WTC11 (cell line): ENCODE data around the gene SDCCAG8. TPM values are rescaled to one million over a fixed set of nuclear protein-coding genes. Genes with fewer than 3 reads are reported as not detected.

Source experiments
- ATAC-seq: fragments of 200-7000 bp; cut with Tn5 transposase; 2 replicates; pipeline ENCODE4 v1.10.0; 2021; ENCODE audit warnings: mild to moderate bottlenecking, moderate library complexity
- CTCF ChIA-PET: fragments of 300-600 bp; sonication (Branson Sonifier 250); formaldehyde crosslinking; loops from one replicate; lab custom pipeline; 2021; ENCODE audit warnings: antibody characterized with exemption; lab: Charles Lee
- POLR2A ChIA-PET: fragments of 350-600 bp; sonication (Branson Sonifier 250); formaldehyde crosslinking; loops from one replicate; lab custom pipeline; 2021; ENCODE audit warnings: antibody characterized with exemption; lab: Charles Lee
- DNase-seq: peaks from one replicate; pipeline ENCODE4 v3.0.0; 2021; ENCODE audit warnings: low spot score
- H3K27ac Mint-ChIP-seq: 2 replicates; pipeline ENCODE4 v1.8.0; 2021; ENCODE audit warnings: mixed read lengths
- H3K27me3 Mint-ChIP-seq: 2 replicates; pipeline ENCODE4 v1.8.0; 2021; ENCODE audit warnings: low read depth, mild to moderate bottlenecking, moderate library complexity, mixed read lengths
- H3K36me3 Mint-ChIP-seq: 2 replicates; pipeline ENCODE4 v1.8.0; 2021; ENCODE audit warnings: mixed read lengths
- H3K4me1 Mint-ChIP-seq: 2 replicates; pipeline ENCODE4 v1.8.0; 2022; ENCODE audit warnings: mixed read lengths
- H3K4me3 Mint-ChIP-seq: 2 replicates; pipeline ENCODE4 v1.8.0; 2021; ENCODE audit warnings: mild to moderate bottlenecking, moderate library complexity, mixed read lengths
- H3K9me3 Mint-ChIP-seq: 2 replicates; pipeline ENCODE4 v1.8.0; 2021; ENCODE audit warnings: mixed read lengths
- ETV6 ChIP-seq: sonication (generic); formaldehyde crosslinking; IDR thresholded peaks from 2 replicates; pipeline ENCODE4 v1.8.1; 2022; ENCODE audit warnings: mild to moderate bottlenecking, missing genetic modification reagents
- JAZF1 ChIP-seq: fragments of 250-450 bp; sonication (Bioruptor Pico); IDR thresholded peaks from 2 replicates; pipeline ENCODE4 v1.9.0; 2021; ENCODE audit warnings: moderate library complexity, mild to moderate bottlenecking, inconsistent platforms
- MYBL2 ChIP-seq: sonication (generic); formaldehyde crosslinking; IDR thresholded peaks from 2 replicates; pipeline ENCODE4 v1.8.1; 2023; ENCODE audit warnings: mild to moderate bottlenecking, moderate library complexity, missing genetic modification reagents
- NR2C2 ChIP-seq: sonication (generic); formaldehyde crosslinking; IDR thresholded peaks from 2 replicates; pipeline ENCODE4 v1.8.0; 2022; ENCODE audit warnings: mild to moderate bottlenecking, missing genetic modification reagents
- RELA ChIP-seq: sonication (generic); formaldehyde crosslinking; IDR thresholded peaks from 2 replicates; pipeline ENCODE4 v1.8.1; 2022; ENCODE audit warnings: missing genetic modification reagents, mild to moderate bottlenecking, borderline replicate concordance
- RORB ChIP-seq: fragments of 250-450 bp; sonication (Bioruptor Pico); IDR thresholded peaks from 2 replicates; pipeline ENCODE4 v1.9.0; 2021; ENCODE audit warnings: mild to moderate bottlenecking
- ZNF423 ChIP-seq: fragments of 250-450 bp; sonication (Bioruptor Pico); IDR thresholded peaks from 2 replicates; pipeline ENCODE4 v2.1.2; 2022; ENCODE audit warnings: mild to moderate bottlenecking, moderate library complexity
- total RNA-seq: library from RNA; stranded (reverse); gene quantifications from 3 replicates; pipeline ENCODE4 v1.2.3, GENCODE V29; 2021
- TF ChIP-seq, protein P1 (sequence below): fragments of 250-450 bp; sonication (Bioruptor Pico); conservative IDR thresholded peaks from 2 replicates; pipeline ENCODE4 v1.9.0; 2021; ENCODE audit warnings: mild to moderate bottlenecking
- TF ChIP-seq, protein P2 (sequence below): sonication (generic); formaldehyde crosslinking; IDR thresholded peaks from 2 replicates; pipeline ENCODE4 v1.8.1; 2022; ENCODE audit warnings: low read depth, mild to moderate bottlenecking, moderate library complexity, missing genetic modification reagents, borderline replicate concordance
- TF ChIP-seq, protein P3 (sequence below): fragments of 250-450 bp; sonication (Bioruptor Pico); IDR thresholded peaks from 2 replicates; pipeline ENCODE4 v1.9.0; 2021; ENCODE audit warnings: mild to moderate bottlenecking, borderline replicate concordance
- TF ChIP-seq, protein P4 (sequence below): sonication (generic); formaldehyde crosslinking; IDR thresholded peaks from 2 replicates; pipeline ENCODE4 v1.8.1; 2023; ENCODE audit warnings: mild to moderate bottlenecking, moderate library complexity, missing genetic modification reagents
- TF ChIP-seq, protein P5 (sequence below): sonication (generic); formaldehyde crosslinking; IDR thresholded peaks from 2 replicates; pipeline ENCODE4 v1.8.1; 2023; ENCODE audit warnings: mild to moderate bottlenecking, missing genetic modification reagents, moderate library complexity

SDCCAG8 gene
- total RNA-seq, 1 experiment from 2014 or later: 44.3 TPM

DNA sequence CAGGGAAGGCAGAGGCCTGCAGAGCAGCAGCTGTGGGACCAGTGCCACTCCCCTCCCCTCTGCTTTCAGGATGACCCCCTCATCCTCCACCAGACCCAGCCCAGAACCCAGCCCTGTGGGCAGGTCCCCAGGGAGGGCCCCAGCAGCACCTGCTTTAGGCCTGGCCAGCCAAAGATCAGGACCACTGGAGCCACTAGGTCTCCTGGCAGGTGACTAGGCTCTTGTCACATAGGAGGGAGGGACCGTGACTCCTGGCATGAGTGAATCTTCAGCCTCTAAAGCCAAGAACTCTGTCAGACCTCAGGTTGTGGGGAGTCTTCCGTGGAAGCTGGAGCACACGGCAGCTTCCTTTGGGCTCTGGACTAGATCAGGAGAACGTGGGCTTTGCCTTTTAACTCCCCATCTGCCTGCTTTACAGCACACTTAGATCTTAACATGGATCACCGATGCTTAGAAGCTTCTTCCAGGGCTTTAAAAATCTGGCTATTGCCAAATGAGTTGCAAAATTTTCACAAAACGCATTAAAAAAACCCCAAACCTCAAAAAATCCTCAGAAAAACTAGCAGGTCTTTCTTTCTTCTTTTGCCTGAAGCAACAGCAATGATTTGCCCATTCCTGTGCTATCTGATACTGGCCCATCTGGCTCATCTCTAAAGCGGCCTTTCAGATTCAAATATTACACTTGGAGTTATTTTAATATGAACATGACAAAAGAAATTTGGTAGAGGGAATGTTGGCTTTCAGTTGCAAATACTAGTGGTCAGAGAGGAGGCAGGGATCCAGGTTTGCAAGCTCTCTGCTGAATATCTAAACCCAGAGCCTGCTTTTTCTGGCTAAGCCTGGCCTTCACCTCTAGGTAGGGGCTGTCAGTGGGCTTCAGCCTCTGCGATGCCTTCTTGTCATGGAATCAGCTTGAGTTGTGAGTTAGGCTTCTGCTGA lies 235.2 kb downstream of the SDCCAG8 start:
- peaks cover 91% of the 10 kb centered on the region for H3K4me1 Mint-ChIP-seq
- ChIA-PET POLR2A (interaction anchor here (0.6 kb wide), 1 partner anchor 9 kb away, joined by 3 read pairs; no protein-coding TSS in a partner anchor), CTCF (interaction anchor here (0.7 to 2.8 kb wide), 9 partner anchors 9 to 147 kb away, joined by 3 to 20 read pairs (median 5); no protein-coding TSS in a partner anchor)
- H3K9me3 Mint-ChIP-seq: no peaks in the 10 kb centered on the region
- peak overlapping the region; percentile 99 for H3K27ac Mint-ChIP-seq
- peaks cover 13% of the 10 kb centered on the region; the same call in 1 of the 2 replicates for H3K36me3 Mint-ChIP-seq
- no peaks in the 10 kb centered on the region for H3K27me3 Mint-ChIP-seq
- ATAC-seq (peak; percentile 44), DNase-seq (peak; percentile 45)
- peak overlapping the region; percentile 54 for H3K4me3 Mint-ChIP-seq
- no peak for TF ChIP-seq MYBL2 (CRISPR knock-in tag)
- TF ChIP-seq, protein P1, sequence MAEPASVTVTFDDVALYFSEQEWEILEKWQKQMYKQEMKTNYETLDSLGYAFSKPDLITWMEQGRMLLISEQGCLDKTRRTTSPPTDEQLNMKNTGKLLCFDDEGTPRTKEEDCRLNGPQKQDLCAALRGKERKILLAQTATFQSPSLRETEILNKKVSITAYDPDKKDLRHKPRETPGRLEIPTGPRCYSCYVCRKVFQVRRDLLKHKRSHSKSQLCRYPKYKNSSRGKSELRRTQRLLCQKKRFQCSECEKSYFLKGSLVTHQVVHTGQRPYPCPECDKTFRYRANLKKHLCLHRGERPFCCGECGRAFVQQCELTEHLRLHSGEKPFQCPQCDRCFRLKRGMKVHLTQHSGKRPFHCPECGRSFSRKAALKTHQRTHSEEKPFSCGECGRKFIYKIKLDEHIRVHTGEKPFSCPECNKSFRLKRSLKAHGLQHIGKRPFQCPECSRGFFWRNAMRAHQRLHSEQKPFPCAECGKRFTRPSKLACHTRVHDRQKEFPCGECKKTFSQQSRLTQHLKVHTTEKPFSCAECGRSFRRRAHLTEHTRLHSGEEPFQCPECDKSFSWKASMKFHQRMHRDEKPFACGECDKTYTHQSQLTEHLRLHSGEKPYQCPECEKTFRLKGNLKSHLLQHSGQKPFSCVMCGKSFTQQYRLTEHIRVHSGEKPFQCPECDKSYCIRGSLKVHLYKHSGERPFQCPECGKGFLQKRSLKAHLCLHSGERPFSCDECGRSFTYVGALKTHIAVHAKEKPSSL (CRISPR knock-in tag): 0 out of 2 replicates have a peak, but pooled peaks have one; percentile 52
- TF ChIP-seq RORB (CRISPR knock-in tag): no peak
- TF ChIP-seq RELA (CRISPR knock-in tag): no peak
- 0 out of 2 replicates have a peak, but pooled peaks have one; percentile 12 for TF ChIP-seq ZNF423 (CRISPR knock-in tag)
- TF ChIP-seq, protein P2, sequence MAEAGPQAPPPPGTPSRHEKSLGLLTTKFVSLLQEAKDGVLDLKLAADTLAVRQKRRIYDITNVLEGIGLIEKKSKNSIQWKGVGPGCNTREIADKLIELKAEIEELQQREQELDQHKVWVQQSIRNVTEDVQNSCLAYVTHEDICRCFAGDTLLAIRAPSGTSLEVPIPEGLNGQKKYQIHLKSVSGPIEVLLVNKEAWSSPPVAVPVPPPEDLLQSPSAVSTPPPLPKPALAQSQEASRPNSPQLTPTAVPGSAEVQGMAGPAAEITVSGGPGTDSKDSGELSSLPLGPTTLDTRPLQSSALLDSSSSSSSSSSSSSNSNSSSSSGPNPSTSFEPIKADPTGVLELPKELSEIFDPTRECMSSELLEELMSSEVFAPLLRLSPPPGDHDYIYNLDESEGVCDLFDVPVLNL (CRISPR knock-in tag): no peak
- TF ChIP-seq, all 79 proteins: peak for 2

DNA sequence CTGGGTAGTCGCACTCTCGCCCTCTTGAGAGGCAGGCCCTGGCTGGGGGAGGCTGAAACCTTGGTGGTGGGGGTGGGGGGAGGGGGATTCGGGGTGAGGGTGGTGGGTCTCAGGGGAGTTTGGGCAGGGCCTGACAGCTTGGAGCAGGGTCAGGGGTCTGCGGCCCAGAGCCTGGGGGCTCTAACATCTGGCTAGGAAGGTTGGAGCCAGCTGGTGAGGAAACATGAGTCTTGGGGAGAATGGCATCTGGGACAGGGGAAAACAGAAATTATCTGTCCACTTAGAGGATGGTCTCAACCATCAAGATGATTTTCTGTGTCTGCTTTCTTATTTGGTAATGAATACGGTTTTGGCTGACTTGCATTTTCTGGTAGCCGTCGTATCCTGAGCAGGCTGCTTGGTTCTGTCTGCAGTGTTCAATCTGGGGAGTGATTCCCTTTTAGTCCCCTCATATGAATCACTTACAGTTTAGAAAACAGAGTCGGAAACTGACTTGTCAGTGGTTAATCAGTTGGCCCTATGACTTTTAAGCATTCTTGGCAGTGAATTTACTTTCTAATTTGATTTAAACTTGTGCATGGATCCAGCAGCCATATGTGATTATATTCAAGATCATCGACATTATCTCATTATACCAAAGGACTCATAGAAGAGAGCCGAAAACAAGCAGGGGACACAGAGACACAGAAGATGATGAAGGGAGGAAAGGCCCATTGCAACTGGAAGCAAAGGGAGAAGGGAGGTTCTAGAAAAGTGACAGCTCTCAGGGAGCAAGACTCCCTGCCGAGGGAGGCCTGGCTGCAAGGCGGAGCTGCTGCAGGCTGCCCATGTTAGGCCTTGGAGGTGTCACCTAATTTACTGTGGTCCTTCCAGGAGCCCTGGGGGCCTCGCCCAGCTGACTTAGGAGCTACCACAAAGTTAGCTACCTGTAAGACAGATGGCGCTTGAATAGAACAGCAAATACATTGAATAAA lies 237.6 kb downstream of the SDCCAG8 start:
- H3K36me3 Mint-ChIP-seq: peaks cover 22% of the 10 kb centered on the region
- CTCF ChIA-PET: interaction anchor here (0.9 to 1.0 kb wide), 2 partner anchors 9 to 14 kb away, joined by 3 read pairs; no protein-coding TSS in a partner anchor
- peaks cover 91% of the 10 kb centered on the region for H3K4me1 Mint-ChIP-seq
- no peaks in the 10 kb centered on the region for H3K9me3 Mint-ChIP-seq
- TF ChIP-seq, protein P3, sequence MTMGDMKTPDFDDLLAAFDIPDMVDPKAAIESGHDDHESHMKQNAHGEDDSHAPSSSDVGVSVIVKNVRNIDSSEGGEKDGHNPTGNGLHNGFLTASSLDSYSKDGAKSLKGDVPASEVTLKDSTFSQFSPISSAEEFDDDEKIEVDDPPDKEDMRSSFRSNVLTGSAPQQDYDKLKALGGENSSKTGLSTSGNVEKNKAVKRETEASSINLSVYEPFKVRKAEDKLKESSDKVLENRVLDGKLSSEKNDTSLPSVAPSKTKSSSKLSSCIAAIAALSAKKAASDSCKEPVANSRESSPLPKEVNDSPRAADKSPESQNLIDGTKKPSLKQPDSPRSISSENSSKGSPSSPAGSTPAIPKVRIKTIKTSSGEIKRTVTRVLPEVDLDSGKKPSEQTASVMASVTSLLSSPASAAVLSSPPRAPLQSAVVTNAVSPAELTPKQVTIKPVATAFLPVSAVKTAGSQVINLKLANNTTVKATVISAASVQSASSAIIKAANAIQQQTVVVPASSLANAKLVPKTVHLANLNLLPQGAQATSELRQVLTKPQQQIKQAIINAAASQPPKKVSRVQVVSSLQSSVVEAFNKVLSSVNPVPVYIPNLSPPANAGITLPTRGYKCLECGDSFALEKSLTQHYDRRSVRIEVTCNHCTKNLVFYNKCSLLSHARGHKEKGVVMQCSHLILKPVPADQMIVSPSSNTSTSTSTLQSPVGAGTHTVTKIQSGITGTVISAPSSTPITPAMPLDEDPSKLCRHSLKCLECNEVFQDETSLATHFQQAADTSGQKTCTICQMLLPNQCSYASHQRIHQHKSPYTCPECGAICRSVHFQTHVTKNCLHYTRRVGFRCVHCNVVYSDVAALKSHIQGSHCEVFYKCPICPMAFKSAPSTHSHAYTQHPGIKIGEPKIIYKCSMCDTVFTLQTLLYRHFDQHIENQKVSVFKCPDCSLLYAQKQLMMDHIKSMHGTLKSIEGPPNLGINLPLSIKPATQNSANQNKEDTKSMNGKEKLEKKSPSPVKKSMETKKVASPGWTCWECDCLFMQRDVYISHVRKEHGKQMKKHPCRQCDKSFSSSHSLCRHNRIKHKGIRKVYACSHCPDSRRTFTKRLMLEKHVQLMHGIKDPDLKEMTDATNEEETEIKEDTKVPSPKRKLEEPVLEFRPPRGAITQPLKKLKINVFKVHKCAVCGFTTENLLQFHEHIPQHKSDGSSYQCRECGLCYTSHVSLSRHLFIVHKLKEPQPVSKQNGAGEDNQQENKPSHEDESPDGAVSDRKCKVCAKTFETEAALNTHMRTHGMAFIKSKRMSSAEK (CRISPR knock-in tag): no peak
- TF ChIP-seq, protein P4, sequence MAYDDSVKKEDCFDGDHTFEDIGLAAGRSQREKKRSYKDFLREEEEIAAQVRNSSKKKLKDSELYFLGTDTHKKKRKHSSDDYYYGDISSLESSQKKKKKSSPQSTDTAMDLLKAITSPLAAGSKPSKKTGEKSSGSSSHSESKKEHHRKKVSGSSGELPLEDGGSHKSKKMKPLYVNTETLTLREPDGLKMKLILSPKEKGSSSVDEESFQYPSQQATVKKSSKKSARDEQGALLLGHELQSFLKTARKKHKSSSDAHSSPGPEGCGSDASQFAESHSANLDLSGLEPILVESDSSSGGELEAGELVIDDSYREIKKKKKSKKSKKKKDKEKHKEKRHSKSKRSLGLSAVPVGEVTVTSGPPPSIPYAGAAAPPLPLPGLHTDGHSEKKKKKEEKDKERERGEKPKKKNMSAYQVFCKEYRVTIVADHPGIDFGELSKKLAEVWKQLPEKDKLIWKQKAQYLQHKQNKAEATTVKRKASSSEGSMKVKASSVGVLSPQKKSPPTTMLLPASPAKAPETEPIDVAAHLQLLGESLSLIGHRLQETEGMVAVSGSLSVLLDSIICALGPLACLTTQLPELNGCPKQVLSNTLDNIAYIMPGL (CRISPR knock-in tag): no peak
- TF ChIP-seq, protein P5, sequence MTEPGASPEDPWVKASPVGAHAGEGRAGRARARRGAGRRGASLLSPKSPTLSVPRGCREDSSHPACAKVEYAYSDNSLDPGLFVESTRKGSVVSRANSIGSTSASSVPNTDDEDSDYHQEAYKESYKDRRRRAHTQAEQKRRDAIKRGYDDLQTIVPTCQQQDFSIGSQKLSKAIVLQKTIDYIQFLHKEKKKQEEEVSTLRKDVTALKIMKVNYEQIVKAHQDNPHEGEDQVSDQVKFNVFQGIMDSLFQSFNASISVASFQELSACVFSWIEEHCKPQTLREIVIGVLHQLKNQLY (CRISPR knock-in tag): no peak
- no peak for TF ChIP-seq ZNF423 (CRISPR knock-in tag)
- no peak for TF ChIP-seq JAZF1 (CRISPR knock-in tag)
- TF ChIP-seq ETV6 (CRISPR knock-in tag): no peak
- no peak for TF ChIP-seq NR2C2
- H3K4me3 Mint-ChIP-seq: 0 out of 2 replicates have a peak overlapping the region, but pooled peaks have one; percentile 12
- no peak for ATAC-seq
- H3K27me3 Mint-ChIP-seq: no peaks in the 10 kb centered on the region
- DNase-seq: no peak
- POLR2A ChIA-PET: interaction anchor here (0.7 kb wide), 1 partner anchor 272 kb away, joined by 6 read pairs; no protein-coding TSS in a partner anchor
- H3K27ac Mint-ChIP-seq: peak overlapping the region; percentile 95
